ENCODE results near the gene CFAP61.

DNA sequence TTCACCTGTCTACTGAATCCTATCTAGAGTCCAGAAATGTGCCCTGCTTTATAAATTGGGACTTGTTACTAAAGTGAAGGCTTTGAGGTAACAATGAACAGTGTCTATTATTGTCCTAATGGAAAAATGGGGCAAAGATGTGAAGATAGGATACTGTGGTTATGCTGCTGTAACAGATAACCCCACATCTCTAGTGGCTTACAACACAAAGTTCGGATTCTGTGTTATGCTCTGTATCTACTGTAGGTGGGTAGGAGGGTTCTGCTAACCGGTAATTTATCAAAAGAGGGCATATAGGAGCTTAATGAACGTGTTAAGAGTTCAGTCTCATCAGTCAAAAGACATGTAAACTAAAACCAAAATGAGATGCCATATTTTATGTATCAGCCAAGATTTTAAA lies 28.9 kb upstream of the CFAP61 start:
- no peak for TF ChIP-seq ZSCAN30 (tag by site-specific recombination; IDR thresholded peaks at IDR 0.05)
- TF ChIP-seq ZNF114 (tag by site-specific recombination; IDR thresholded peaks at IDR 0.05), result no peak
- TF ChIP-seq, protein P1, sequence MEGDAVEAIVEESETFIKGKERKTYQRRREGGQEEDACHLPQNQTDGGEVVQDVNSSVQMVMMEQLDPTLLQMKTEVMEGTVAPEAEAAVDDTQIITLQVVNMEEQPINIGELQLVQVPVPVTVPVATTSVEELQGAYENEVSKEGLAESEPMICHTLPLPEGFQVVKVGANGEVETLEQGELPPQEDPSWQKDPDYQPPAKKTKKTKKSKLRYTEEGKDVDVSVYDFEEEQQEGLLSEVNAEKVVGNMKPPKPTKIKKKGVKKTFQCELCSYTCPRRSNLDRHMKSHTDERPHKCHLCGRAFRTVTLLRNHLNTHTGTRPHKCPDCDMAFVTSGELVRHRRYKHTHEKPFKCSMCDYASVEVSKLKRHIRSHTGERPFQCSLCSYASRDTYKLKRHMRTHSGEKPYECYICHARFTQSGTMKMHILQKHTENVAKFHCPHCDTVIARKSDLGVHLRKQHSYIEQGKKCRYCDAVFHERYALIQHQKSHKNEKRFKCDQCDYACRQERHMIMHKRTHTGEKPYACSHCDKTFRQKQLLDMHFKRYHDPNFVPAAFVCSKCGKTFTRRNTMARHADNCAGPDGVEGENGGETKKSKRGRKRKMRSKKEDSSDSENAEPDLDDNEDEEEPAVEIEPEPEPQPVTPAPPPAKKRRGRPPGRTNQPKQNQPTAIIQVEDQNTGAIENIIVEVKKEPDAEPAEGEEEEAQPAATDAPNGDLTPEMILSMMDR (tag by site-specific recombination; IDR thresholded peaks at IDR 0.05), result no peak
- TF ChIP-seq ZNF596 (tag by site-specific recombination; IDR thresholded peaks at IDR 0.05), result no peak
- TF ChIP-seq, protein P2, sequence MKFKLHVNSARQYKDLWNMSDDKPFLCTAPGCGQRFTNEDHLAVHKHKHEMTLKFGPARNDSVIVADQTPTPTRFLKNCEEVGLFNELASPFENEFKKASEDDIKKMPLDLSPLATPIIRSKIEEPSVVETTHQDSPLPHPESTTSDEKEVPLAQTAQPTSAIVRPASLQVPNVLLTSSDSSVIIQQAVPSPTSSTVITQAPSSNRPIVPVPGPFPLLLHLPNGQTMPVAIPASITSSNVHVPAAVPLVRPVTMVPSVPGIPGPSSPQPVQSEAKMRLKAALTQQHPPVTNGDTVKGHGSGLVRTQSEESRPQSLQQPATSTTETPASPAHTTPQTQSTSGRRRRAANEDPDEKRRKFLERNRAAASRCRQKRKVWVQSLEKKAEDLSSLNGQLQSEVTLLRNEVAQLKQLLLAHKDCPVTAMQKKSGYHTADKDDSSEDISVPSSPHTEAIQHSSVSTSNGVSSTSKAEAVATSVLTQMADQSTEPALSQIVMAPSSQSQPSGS (tag by site-specific recombination; IDR thresholded peaks at IDR 0.05; ENCODE audit: low read depth), result no peak
- no peak for TF ChIP-seq REST (tag by site-specific recombination; IDR thresholded peaks at IDR 0.05)
- TF ChIP-seq ZNF175 (tag by site-specific recombination; IDR thresholded peaks at IDR 0.05), result no peak
- TF ChIP-seq, protein P3, sequence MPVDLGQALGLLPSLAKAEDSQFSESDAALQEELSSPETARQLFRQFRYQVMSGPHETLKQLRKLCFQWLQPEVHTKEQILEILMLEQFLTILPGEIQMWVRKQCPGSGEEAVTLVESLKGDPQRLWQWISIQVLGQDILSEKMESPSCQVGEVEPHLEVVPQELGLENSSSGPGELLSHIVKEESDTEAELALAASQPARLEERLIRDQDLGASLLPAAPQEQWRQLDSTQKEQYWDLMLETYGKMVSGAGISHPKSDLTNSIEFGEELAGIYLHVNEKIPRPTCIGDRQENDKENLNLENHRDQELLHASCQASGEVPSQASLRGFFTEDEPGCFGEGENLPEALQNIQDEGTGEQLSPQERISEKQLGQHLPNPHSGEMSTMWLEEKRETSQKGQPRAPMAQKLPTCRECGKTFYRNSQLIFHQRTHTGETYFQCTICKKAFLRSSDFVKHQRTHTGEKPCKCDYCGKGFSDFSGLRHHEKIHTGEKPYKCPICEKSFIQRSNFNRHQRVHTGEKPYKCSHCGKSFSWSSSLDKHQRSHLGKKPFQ (tag by site-specific recombination; IDR thresholded peaks at IDR 0.05), result no peak
- no peak for TF ChIP-seq KLF9 (tag by site-specific recombination; IDR thresholded peaks at IDR 0.05; ENCODE audit: low read depth)
- TF ChIP-seq ZBTB17 (tag by site-specific recombination; IDR thresholded peaks at IDR 0.05), result no peak
- no peak for TF ChIP-seq ZNF335 (tag by site-specific recombination; conservative IDR thresholded peaks at IDR 0.05)
